NB4 (cell line): ENCODE data around the gene TRIO.

Experiments
- CTCF ChIP-seq: IDR thresholded peaks from one replicate; pipeline ENCODE4 v1.5.1; 2012; ENCODE audit warnings: low read depth, low read length
- MAX ChIP-seq: IDR thresholded peaks from 2 replicates; pipeline ENCODE4 v1.6.1; 2011; ENCODE audit warnings: low read depth, low read length
- MYC ChIP-seq: IDR thresholded peaks from 2 replicates; pipeline ENCODE4 v1.6.1; 2011; ENCODE audit warnings: low read depth, low read length
- POLR2A ChIP-seq: IDR thresholded peaks from 2 replicates; pipeline ENCODE4 v1.6.1; 2011; ENCODE audit warnings: mild to moderate bottlenecking; ENCODE audit not compliant: insufficient read length; ENCODE audit errors: extremely low read depth

- no peak for TF ChIP-seq POLR2A
- TF ChIP-seq CTCF: no peak
- no peak for TF ChIP-seq MAX
- TF ChIP-seq MYC: no peak
Observed at GRCh38 chr5:14342306-14342705, 199.2 kb downstream of the TRIO start.
